ENCODE results near the gene ADRB1. TPM values are rescaled to one million over a fixed set of nuclear protein-coding genes. Genes with fewer than 3 reads are reported as not detected.

Gene ADRB1
- total RNA-seq, 1 experiment from 2014 or later, result 0.15 TPM

DNA sequence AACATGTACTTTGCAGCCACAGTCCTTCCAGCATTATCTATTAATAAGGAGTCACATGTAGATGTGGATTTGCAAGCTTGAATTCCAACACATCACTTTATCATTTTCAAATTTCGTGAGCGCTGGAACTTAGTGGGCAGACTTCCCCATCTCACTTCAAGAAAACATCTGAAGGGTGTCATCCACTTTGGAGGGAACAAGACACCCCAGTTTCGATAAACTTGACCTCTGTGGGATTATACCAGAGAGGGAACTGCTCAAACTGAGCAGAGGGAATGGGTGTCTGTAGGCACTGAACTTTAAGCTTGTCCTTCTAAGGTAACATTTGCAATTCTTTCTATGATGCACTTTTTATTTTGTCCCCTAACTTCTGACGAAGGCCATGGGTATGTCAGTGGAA is 27.5 kb downstream of the ADRB1 start:
- no peaks in the 10 kb centered on the region for H4K20me1 ChIP-seq (ENCODE audit: low read length)
- ChIA-PET POLR2A (ENCODE audit: unreplicated experiment) (no interaction called here), CTCF (no interaction called here)
- no peaks in the 10 kb centered on the region for H3F3A ChIP-seq (ENCODE audit: low read length, unreplicated experiment)
- no peak overlapping the region for H3K4me3 ChIP-seq (ENCODE audit: low read length)
- H3K9me2 ChIP-seq (replicated peaks; ENCODE audit: low read length), result no peaks in the 10 kb centered on the region
- no peaks in the 10 kb centered on the region for H3K4me1 ChIP-seq (ENCODE audit: insufficient read depth, low read length)
- intact Hi-C loops (cut with micrococcal nuclease), result no loop called here
- BruUV-seq (replicated peaks), result no TSS peak
- H2AFZ ChIP-seq (ENCODE audit: low read length), result no peak overlapping the region
- no peaks in the 10 kb centered on the region for H3K79me2 ChIP-seq (ENCODE audit: low read length)
- no peaks in the 10 kb centered on the region for H3K9me3 ChIP-seq (ENCODE audit: low read length)
- H3K27ac ChIP-seq (ENCODE audit: low read length), result no peak overlapping the region
- no peaks in the 10 kb centered on the region for H3K27me3 ChIP-seq (ENCODE audit: low read length)
- ATAC-seq (no peak), DNase-seq (no peak)
- no peak overlapping the region for H3K4me2 ChIP-seq (ENCODE audit: low read length)
- H3K9ac ChIP-seq (ENCODE audit: low read length), result no peak overlapping the region
- no peak for TF ChIP-seq EZH2 (IDR thresholded peaks at IDR 0.05; ENCODE audit: low read length, unreplicated experiment)
- H3K36me3 ChIP-seq (ENCODE audit: low read depth, low read length), result no peaks in the 10 kb centered on the region

DNA sequence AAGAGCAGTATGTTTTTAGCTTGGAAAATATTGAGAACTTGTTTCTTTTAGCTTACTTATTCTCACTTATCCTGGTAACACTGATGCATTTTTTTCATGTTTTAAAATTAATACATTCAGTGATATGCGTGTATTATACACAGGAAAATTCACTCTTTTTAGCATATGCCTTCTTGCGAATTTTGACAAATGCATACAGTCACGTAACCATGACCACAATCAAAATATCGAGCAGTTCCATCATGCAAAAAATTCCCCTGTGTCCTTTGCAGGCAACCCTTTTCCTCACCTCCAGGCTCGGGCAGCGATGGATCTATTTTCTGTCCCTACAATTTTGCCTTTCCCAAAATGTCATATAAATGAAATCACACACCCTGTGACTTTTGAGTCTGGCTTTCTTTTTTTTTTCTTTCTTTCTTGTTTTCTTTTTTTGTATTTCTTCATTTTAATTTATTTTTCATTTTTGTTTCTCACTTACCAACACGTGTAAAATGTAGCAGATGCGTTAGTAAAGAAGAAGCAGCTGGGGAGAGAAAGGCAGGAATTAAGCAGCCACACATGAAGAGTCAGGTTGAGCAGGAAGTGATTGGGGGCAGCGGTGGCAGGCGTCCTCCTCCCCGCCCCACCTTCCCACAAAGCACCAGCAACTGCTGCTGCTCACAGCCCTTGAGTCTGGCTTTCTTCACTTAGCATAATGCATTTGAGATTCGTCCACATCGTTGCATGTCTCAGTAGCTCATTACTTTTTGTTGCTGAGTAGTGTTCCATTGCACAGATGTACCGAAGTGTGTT is 29.9 kb downstream of the ADRB1 start:
- ATAC-seq, result no peak

DNA sequence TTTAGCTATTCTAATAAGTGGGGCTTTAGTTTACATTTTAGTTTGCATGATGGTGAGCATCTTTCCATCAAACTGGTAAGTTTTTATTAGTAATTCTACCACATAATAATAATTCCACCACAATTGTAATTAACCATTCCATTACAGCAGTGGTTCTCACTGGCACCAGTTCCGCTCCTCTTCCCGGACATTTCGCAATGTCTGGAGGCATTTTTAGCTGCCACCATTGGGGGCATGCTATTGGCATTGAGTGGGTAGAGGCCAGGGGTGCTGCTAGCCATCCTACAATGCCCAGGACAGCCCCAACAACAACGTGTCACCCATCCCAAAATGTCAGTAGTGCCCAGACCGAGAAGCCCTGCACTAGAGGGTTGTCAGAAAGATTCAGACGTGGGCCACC is 31.4 kb downstream of the ADRB1 start:
- TF ChIP-seq EZH2 (IDR thresholded peaks at IDR 0.05; ENCODE audit: low read length, unreplicated experiment), result no peak
- Histone ChIP-seq H3F3A (ENCODE audit: low read length, unreplicated experiment) (no peaks in the 10 kb centered on the region), H3K36me3 (ENCODE audit: low read depth, low read length) (no peaks in the 10 kb centered on the region), H2AFZ (ENCODE audit: low read length) (no peak overlapping the region), H3K27ac (ENCODE audit: low read length) (no peak overlapping the region), H3K9me2 (replicated peaks; ENCODE audit: low read length) (no peaks in the 10 kb centered on the region), H3K27me3 (ENCODE audit: low read length) (no peaks in the 10 kb centered on the region), H3K9me3 (ENCODE audit: low read length) (no peaks in the 10 kb centered on the region), H3K4me3 (ENCODE audit: low read length) (no peak overlapping the region), H4K20me1 (ENCODE audit: low read length) (no peaks in the 10 kb centered on the region), H3K79me2 (ENCODE audit: low read length) (no peaks in the 10 kb centered on the region), H3K4me2 (ENCODE audit: low read length) (no peak overlapping the region), H3K9ac (ENCODE audit: low read length) (no peak overlapping the region), H3K4me1 (ENCODE audit: insufficient read depth, low read length) (no peaks in the 10 kb centered on the region)
- intact Hi-C loops (cut with micrococcal nuclease), result no loop called here
- ChIA-PET CTCF (no interaction called here), POLR2A (ENCODE audit: unreplicated experiment) (no interaction called here)
- ATAC-seq (no peak), DNase-seq (no peak)
- no TSS peak for BruUV-seq (replicated peaks)

More for the DNA sequence above, 29.9 kb downstream of the ADRB1 start:
- ChIA-PET POLR2A (ENCODE audit: unreplicated experiment) (interaction anchor here (0.5 kb wide), 1 partner anchor 947 kb away, joined by 8 read pairs; no protein-coding TSS in a partner anchor), CTCF (no interaction called here)
- no peaks in the 10 kb centered on the region for H4K20me1 ChIP-seq (ENCODE audit: low read length)
- H3K36me3 ChIP-seq (ENCODE audit: low read depth, low read length), result no peaks in the 10 kb centered on the region
- H3K4me3 ChIP-seq (ENCODE audit: low read length), result no peak overlapping the region
- no peak overlapping the region for H3K27ac ChIP-seq (ENCODE audit: low read length)
- no TSS peak for BruUV-seq (replicated peaks)
- no peaks in the 10 kb centered on the region for H3F3A ChIP-seq (ENCODE audit: low read length, unreplicated experiment)
- H3K4me1 ChIP-seq (ENCODE audit: insufficient read depth, low read length), result no peaks in the 10 kb centered on the region
- no peak overlapping the region for H3K4me2 ChIP-seq (ENCODE audit: low read length)
- H2AFZ ChIP-seq (ENCODE audit: low read length), result no peak overlapping the region
- intact Hi-C loops (cut with micrococcal nuclease), result no loop called here
- no peak for DNase-seq
- no peaks in the 10 kb centered on the region for H3K79me2 ChIP-seq (ENCODE audit: low read length)
- TF ChIP-seq EZH2phosphoT487 (IDR thresholded peaks at IDR 0.05; ENCODE audit: borderline replicate concordance, low read length), result no peak
- no peak for TF ChIP-seq EZH2 (IDR thresholded peaks at IDR 0.05; ENCODE audit: low read length, unreplicated experiment)
- TF ChIP-seq, protein P1, sequence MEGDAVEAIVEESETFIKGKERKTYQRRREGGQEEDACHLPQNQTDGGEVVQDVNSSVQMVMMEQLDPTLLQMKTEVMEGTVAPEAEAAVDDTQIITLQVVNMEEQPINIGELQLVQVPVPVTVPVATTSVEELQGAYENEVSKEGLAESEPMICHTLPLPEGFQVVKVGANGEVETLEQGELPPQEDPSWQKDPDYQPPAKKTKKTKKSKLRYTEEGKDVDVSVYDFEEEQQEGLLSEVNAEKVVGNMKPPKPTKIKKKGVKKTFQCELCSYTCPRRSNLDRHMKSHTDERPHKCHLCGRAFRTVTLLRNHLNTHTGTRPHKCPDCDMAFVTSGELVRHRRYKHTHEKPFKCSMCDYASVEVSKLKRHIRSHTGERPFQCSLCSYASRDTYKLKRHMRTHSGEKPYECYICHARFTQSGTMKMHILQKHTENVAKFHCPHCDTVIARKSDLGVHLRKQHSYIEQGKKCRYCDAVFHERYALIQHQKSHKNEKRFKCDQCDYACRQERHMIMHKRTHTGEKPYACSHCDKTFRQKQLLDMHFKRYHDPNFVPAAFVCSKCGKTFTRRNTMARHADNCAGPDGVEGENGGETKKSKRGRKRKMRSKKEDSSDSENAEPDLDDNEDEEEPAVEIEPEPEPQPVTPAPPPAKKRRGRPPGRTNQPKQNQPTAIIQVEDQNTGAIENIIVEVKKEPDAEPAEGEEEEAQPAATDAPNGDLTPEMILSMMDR (conservative IDR thresholded peaks at IDR 0.05; ENCODE audit: low read depth, low read length), result no peak
- no peaks in the 10 kb centered on the region for H3K9me2 ChIP-seq (replicated peaks; ENCODE audit: low read length)
- no peak overlapping the region for H3K9ac ChIP-seq (ENCODE audit: low read length)
- H3K9me3 ChIP-seq (ENCODE audit: low read length), result no peaks in the 10 kb centered on the region
- H3K27me3 ChIP-seq (ENCODE audit: low read length), result no peaks in the 10 kb centered on the region
